OCI-LY7 (cell line): ENCODE measurements around the gene SRGAP1.

Experiments
- EZH2phosphoT487 ChIP-seq: fragments of 200-600 bp; sonication (generic); IDR thresholded peaks from 2 replicates; pipeline ENCODE4 v1.6.1; 2018; ENCODE audit warnings: low read depth, borderline replicate concordance, mild to moderate bottlenecking, mixed run types, antibody characterized with exemption, low read length, moderate library complexity, mixed read lengths
- TF ChIP-seq, protein P1 (sequence below): fragments of 200-600 bp; sonication (generic); conservative IDR thresholded peaks from 2 replicates; pipeline ENCODE4 v1.5.1; 2014; ENCODE audit warnings: mild to moderate bottlenecking, antibody characterized with exemption, low read length, moderate library complexity, mixed read lengths

DNA sequence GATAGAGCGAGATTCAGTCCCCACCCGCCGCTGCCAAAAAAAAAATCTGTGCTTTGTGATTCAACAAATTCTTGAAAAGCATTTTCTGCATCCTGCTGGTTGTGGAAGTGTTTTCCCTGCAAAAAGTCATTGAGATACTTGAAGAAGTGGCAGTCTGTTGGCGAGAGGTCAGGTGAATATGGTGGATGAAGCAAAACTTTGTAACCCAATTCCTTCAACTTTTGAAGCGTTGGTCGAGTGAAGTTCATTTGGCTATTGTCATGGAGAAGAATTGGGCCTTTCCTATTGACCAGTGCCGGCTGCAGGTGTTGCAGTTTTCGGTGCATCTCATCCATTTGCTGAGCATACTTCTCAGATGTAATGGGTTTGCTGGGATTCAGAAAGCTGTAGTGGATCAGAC, 20.9 kb downstream of the SRGAP1 start:
- TF ChIP-seq, protein P1, sequence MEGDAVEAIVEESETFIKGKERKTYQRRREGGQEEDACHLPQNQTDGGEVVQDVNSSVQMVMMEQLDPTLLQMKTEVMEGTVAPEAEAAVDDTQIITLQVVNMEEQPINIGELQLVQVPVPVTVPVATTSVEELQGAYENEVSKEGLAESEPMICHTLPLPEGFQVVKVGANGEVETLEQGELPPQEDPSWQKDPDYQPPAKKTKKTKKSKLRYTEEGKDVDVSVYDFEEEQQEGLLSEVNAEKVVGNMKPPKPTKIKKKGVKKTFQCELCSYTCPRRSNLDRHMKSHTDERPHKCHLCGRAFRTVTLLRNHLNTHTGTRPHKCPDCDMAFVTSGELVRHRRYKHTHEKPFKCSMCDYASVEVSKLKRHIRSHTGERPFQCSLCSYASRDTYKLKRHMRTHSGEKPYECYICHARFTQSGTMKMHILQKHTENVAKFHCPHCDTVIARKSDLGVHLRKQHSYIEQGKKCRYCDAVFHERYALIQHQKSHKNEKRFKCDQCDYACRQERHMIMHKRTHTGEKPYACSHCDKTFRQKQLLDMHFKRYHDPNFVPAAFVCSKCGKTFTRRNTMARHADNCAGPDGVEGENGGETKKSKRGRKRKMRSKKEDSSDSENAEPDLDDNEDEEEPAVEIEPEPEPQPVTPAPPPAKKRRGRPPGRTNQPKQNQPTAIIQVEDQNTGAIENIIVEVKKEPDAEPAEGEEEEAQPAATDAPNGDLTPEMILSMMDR = no peak
- TF ChIP-seq EZH2phosphoT487 = no peak
